Fibroblast of lung (primary cell): Measurements from ENCODE around the gene CAMK2G. TPM values are rescaled to one million over a fixed set of nuclear protein-coding genes. Genes with fewer than 3 reads are reported as not detected.

Source experiments
- DNase-seq, 2 donors: peaks; one replicate each; pipeline versions ENCODE4 v3.0.0 to v3.0.0-alpha.2; 2010; ENCODE audit warnings: low read depth in 2 of 2
- H2AFZ ChIP-seq: 2 replicates; pipeline ENCODE4 v1.5.1; 2012; ENCODE audit warnings: low read length, control low read depth, inconsistent platforms
- H3K27ac ChIP-seq: 2 replicates; pipeline ENCODE4 v1.5.1; 2011; ENCODE audit warnings: low read length, control low read depth; ENCODE audit not compliant: insufficient read depth
- H3K27me3 ChIP-seq: 2 replicates; pipeline ENCODE4 v1.5.1; 2011; ENCODE audit warnings: mild to moderate bottlenecking, low read length; ENCODE audit not compliant: control insufficient read depth, insufficient read depth
- H3K36me3 ChIP-seq: 2 replicates; pipeline ENCODE4 v1.5.1; 2011; ENCODE audit warnings: low read length; ENCODE audit not compliant: control insufficient read depth, insufficient read depth
- H3K4me1 ChIP-seq: 2 replicates; pipeline ENCODE4 v1.5.1; 2011; ENCODE audit warnings: low read length; ENCODE audit not compliant: control insufficient read depth, insufficient read depth; ENCODE audit errors: extremely low read depth
- H3K4me2 ChIP-seq: 2 replicates; pipeline ENCODE4 v1.5.1; 2011; ENCODE audit warnings: low read length, control low read depth; ENCODE audit not compliant: insufficient read depth; ENCODE audit errors: extremely low read depth
- H3K4me3 ChIP-seq, 4 experiments: fragments of 200-600 bp in 1 of 4; sonication (generic) in 1 of 4; replicated peaks in 1 of 4; 2 replicates each; pipeline ENCODE4 v1.5.1; 2011 to 2016; ENCODE audit warnings: low read length in 4 of 4, low read depth in 3 of 4, mild to moderate bottlenecking in 3 of 4, control low read depth in 2 of 4, inconsistent platforms in 1 of 4, mixed read lengths in 1 of 4; ENCODE audit not compliant: insufficient read depth in 1 of 4; ENCODE audit errors: control extremely low read depth in 1 of 4
- H3K79me2 ChIP-seq: 2 replicates; pipeline ENCODE4 v1.5.1; 2012; ENCODE audit warnings: mild to moderate bottlenecking, low read length, inconsistent platforms; ENCODE audit not compliant: control insufficient read depth, insufficient read depth
- H3K9ac ChIP-seq: 2 replicates; pipeline ENCODE4 v1.5.1; 2011; ENCODE audit warnings: mild to moderate bottlenecking, low read length, control low read depth; ENCODE audit not compliant: insufficient read depth
- H3K9me3 ChIP-seq: 2 replicates; pipeline ENCODE4 v1.5.1; 2012; ENCODE audit warnings: low read depth, low read length; ENCODE audit not compliant: control insufficient read depth, insufficient read depth
- H4K20me1 ChIP-seq: 2 replicates; pipeline ENCODE4 v1.5.1; 2011; ENCODE audit warnings: low read length; ENCODE audit not compliant: control insufficient read depth, insufficient read depth; ENCODE audit errors: extremely low read depth
- CTCF ChIP-seq, 2 donors: IDR thresholded peaks in 1 of 2; conservative IDR thresholded peaks in 1 of 2; 1 replicate in 1 of 2; 2 replicates in 1 of 2; pipeline ENCODE4 v1.5.1; 2011 to 2012; ENCODE audit warnings: low read length in 2 of 2, control low read depth in 1 of 2, inconsistent platforms in 1 of 2, low read depth in 1 of 2, mild to moderate bottlenecking in 1 of 2
- EZH2 ChIP-seq: IDR thresholded peaks from 2 replicates; pipeline ENCODE4 v1.5.1; 2012; ENCODE audit warnings: low read length, control low read depth, mild to moderate bottlenecking; ENCODE audit errors: missing control alignments
- polyA plus RNA-seq, 2 donors: library from polyadenylated mRNA; depleted of rRNA in 1 of 2; stranded (reverse) in 1 of 2; unstranded in 1 of 2; fragments of >200 nt; gene quantifications; 2 replicates each; pipeline ENCODE4 v1.2.1, GENCODE V29; 2011 to 2012; ENCODE audit warnings: missing spikeins in 1 of 2
- total RNA-seq: library from RNA; depleted of rRNA; stranded (reverse); fragments of >200 nt; gene quantifications from 2 replicates; pipeline ENCODE4 v1.2.1, GENCODE V29; 2014

CAMK2G gene
- total and polyA plus RNA-seq, 2 donors (not counting 1 experiment from before 2014, with no cell fraction given), result 25.9 to 32.2 TPM

GRCh38 chr10:73909540-73910115 is 35.3 kb upstream of the CAMK2G start:
- peaks cover 20% of the 10 kb centered on the region for H3K36me3 ChIP-seq
- no peaks in the 10 kb centered on the region for H3K27me3 ChIP-seq
- peaks cover 42% of the 10 kb centered on the region for H3K79me2 ChIP-seq
- H3K27ac ChIP-seq, result peak overlapping the region; percentile 100
- peak overlapping the region in 2 of 4 experiments; percentile 8 to 63 for H3K4me3 ChIP-seq
- DNase-seq, result no peak
- H3K9me3 ChIP-seq, result no peaks in the 10 kb centered on the region
- no peaks in the 10 kb centered on the region for H4K20me1 ChIP-seq
- peak overlapping the region; percentile 83 for H3K4me2 ChIP-seq
- peak overlapping the region; percentile 38 for H3K9ac ChIP-seq
- peaks cover 49% of the 10 kb centered on the region for H3K4me1 ChIP-seq
- TF ChIP-seq CTCF (conservative IDR thresholded peaks at IDR 0.05 in 1 of 2, IDR thresholded peaks at IDR 0.05 in 1 of 2; ENCODE audit: low read depth in 1 of 2, low read length in 2 of 2), result no peak
- no peak for TF ChIP-seq EZH2
- H2AFZ ChIP-seq, result no peak overlapping the region

GRCh38 chr10:73908853-73909539 is 34.6 kb upstream of the CAMK2G start:
- H3K4me3 ChIP-seq, result no peak overlapping the region
- peak overlapping the region; percentile 56 for H3K4me2 ChIP-seq
- H4K20me1 ChIP-seq, result no peaks in the 10 kb centered on the region
- H3K9me3 ChIP-seq, result no peaks in the 10 kb centered on the region
- H3K27ac ChIP-seq, result peak overlapping the region; percentile 100
- peaks cover 46% of the 10 kb centered on the region for H3K4me1 ChIP-seq
- no peaks in the 10 kb centered on the region for H3K27me3 ChIP-seq
- DNase-seq, result peak; percentile 97 to 98
- H3K36me3 ChIP-seq, result peaks cover 15% of the 10 kb centered on the region
- peak overlapping the region; percentile 38 for H3K9ac ChIP-seq
- no peak overlapping the region for H2AFZ ChIP-seq
- H3K79me2 ChIP-seq, result peaks cover 36% of the 10 kb centered on the region
- TF ChIP-seq CTCF (conservative IDR thresholded peaks at IDR 0.05 in 1 of 2, IDR thresholded peaks at IDR 0.05 in 1 of 2; ENCODE audit: low read depth in 1 of 2, low read length in 2 of 2), result no peak
- no peak for TF ChIP-seq EZH2

- Histone ChIP-seq H3K27ac (peak overlapping the region; percentile 100), H3K4me3 (no peak overlapping the region), H3K4me1 (peaks cover 40% of the 10 kb centered on the region), H3K9me3 (no peaks in the 10 kb centered on the region), H3K9ac (peak overlapping the region; percentile 20), H3K4me2 (peak overlapping the region; percentile 7), H4K20me1 (no peaks in the 10 kb centered on the region), H3K27me3 (no peaks in the 10 kb centered on the region), H2AFZ (no peak overlapping the region), H3K79me2 (peaks cover 26% of the 10 kb centered on the region), H3K36me3 (peaks cover 8% of the 10 kb centered on the region)
- DNase-seq, result peak in 1 of 2 donors; percentile 78
- TF ChIP-seq CTCF (conservative IDR thresholded peaks at IDR 0.05 in 1 of 2, IDR thresholded peaks at IDR 0.05 in 1 of 2; ENCODE audit: low read depth in 1 of 2, low read length in 2 of 2), result no peak
Measured at GRCh38 chr10:73907841-73908517, 33.6 kb upstream of the CAMK2G start.
